GM21529 (cell line): ENCODE data around the gene FSD1L.
"Not testable (repeated sequence)": the region's sequence is repeated elsewhere in the genome, so short reads cannot be mapped to it uniquely, and the experiment has no call there.

Experiments
- ATAC-seq: cut with Tn5 transposase; IDR thresholded peaks from one replicate; pipeline ENCODE4 v1.9.1; 2021; ENCODE audit not compliant: unreplicated experiment

Gene FSD1L

GRCh38 chr9:105541838-105542237 is 94.0 kb downstream of the FSD1L start:
- peak; percentile 97 for ATAC-seq

GRCh38 chr9:105554042-105554441 is 106.2 kb downstream of the FSD1L start:
- no peak for ATAC-seq

GRCh38 chr9:105557804-105558610 is 110.2 kb downstream of the FSD1L start, which contains the start of gene FKTN:
Gene FKTN, plus strand, starts transcription at chr9:105558131. Its CDS starts 16,902 bp downstream, at chr9:105575033.
- peak; percentile 95 for ATAC-seq

GRCh38 chr9:105572455-105572854 is 124.6 kb downstream of the FSD1L start:
- no peak for ATAC-seq

- ATAC-seq: not testable (repeated sequence)
Measured at GRCh38 chr9:105579952-105580351, 132.1 kb downstream of the FSD1L start.

DNA sequence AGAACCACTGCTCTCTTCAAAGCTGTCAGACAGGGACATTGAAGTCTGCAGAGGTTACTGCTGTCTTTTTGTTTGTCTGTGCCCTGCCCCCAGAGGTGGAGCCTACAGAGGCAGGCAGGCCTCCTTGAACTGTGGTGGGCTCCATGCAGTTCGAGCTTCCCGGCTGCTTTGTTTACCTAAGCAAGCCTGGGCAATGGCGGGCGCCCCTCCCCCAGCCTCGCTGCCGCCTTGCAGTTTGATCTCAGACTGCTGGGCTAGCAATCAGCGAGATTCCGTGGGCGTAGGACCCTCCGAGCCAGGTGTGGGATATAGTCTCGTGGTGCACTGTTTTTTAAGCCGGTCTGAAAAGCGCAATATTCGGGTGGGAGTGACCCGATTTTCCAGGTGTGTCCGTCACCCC is 133.7 kb downstream of the FSD1L start:
- ATAC-seq: not testable (repeated sequence)

GRCh38 chr9:105593145-105593544 is 145.3 kb downstream of the FSD1L start:
- no peak for ATAC-seq
